ENCODE measurements around the gene TSNAX. TPM values are rescaled to one million over a fixed set of nuclear protein-coding genes. Genes with fewer than 3 reads are reported as not detected.
"Not testable (repeated sequence)": the region's sequence is repeated elsewhere in the genome, so short reads cannot be mapped to it uniquely, and the experiment has no call there.

Gene TSNAX
- total RNA-seq, 4 donors from 2014 or later: 17.9 to 25.3 (median 22.4) TPM

DNA sequence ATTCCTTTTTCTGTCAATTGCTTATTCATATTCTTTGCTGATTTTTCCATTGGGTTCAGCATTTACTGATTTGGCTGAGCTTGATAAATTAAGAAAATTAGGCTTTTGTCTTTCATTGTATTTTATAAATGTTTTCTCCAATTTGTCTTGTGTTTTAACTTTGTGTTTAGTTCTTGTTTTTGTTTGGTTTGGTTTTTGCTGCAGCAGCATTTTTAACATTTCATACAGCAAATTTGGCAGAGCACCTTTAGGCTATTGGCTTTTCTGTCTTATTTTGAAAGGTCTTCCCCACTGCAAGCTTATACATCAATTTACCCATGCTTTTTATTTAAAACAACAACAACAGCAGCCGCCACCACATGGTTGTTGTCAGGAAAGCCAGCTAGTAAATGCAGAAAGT is 64.3 kb downstream of the TSNAX start:
- H3K4me3 ChIP-seq: no peak overlapping the region
- H3K36me3 ChIP-seq: no peaks in the 10 kb centered on the region
- WGBS, 2 donors: 61 to 91% methylated on average over 1 of the region's 1 CpG
- H3K9me3 ChIP-seq: no peaks in the 10 kb centered on the region
- no peak overlapping the region for H3K27ac ChIP-seq
- TF ChIP-seq, protein P1, sequence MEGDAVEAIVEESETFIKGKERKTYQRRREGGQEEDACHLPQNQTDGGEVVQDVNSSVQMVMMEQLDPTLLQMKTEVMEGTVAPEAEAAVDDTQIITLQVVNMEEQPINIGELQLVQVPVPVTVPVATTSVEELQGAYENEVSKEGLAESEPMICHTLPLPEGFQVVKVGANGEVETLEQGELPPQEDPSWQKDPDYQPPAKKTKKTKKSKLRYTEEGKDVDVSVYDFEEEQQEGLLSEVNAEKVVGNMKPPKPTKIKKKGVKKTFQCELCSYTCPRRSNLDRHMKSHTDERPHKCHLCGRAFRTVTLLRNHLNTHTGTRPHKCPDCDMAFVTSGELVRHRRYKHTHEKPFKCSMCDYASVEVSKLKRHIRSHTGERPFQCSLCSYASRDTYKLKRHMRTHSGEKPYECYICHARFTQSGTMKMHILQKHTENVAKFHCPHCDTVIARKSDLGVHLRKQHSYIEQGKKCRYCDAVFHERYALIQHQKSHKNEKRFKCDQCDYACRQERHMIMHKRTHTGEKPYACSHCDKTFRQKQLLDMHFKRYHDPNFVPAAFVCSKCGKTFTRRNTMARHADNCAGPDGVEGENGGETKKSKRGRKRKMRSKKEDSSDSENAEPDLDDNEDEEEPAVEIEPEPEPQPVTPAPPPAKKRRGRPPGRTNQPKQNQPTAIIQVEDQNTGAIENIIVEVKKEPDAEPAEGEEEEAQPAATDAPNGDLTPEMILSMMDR (IDR thresholded peaks at IDR 0.05): no peak
- TF ChIP-seq POLR2A (IDR thresholded peaks at IDR 0.05) (no peak), EP300 (IDR thresholded peaks at IDR 0.05) (no peak)
- no peak for DNase-seq (ENCODE audit: low spot score in 2 of 2)
- peaks cover 0 to 19% (median 0%) of the 10 kb centered on the region in 4 donors for H3K4me1 ChIP-seq
- H3K27me3 ChIP-seq: no peaks in the 10 kb centered on the region

DNA sequence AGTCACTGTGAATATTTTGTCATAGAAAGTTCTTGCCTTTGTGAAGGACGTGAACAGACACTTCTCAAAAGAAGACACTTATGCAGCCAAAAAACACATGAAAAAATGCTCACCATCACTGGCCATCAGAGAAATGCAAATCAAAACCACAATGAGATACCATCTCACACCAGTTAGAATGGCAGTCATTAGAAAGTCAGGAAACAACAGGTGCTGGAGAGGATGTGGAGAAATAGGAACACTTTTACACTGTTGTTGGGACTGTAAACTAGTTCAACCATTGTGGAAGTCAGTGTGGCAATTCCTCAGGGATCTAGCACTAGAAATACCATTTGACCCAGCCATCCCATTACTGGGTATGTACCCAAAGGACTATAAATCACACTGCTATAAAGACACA is 64.8 kb downstream of the TSNAX start:
- peaks cover 0 to 19% (median 0%) of the 10 kb centered on the region in 4 donors for H3K4me1 ChIP-seq
- not testable (repeated sequence) for H3K27ac ChIP-seq; H3K36me3 ChIP-seq; H3K27me3 ChIP-seq; H3K4me3 ChIP-seq; H3K9me3 ChIP-seq; DNase-seq (ENCODE audit: low spot score in 2 of 2)
- 89 to 97% methylated on average over 1 of the region's 1 CpG for WGBS, 2 donors

DNA sequence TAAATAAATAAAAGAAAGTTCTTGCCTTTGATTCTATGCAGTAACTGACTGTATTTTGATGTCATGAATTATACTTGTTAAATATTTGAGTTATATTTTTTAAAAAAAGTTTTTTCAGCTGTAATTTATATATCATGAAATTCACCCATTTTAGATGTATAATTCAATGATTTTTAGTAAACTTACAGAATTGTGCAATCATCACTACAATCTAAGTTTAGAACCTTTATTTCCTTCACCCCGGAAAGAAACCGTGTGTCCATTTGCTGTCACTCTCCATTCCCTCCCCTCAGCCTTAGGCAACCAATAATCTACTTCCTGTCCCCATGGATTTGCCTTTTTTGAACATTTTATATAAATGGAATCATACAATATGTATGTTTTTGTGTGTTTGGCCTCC is 65.7 kb downstream of the TSNAX start:
- WGBS, 2 donors: 42 to 76% methylated on average over 2 of the region's 2 CpGs

DNA sequence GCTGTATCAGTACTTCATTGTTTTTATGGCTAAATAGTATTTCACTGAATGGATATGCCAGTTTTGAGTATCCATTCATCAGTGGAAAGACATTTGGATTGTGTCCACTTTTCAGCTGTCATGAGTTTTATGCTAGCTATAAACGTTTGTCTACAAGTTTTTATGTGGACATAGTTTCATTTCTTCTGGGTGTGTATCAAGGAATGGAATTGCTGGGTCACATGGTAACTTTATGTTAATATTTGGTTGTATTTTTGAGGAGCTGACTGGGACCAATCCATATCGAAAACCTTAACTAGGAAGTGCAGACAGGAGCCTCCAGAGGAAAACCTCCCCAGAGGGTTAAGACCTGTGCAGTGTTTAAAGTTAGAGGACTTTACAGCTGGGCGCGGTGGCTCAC is 66.3 kb downstream of the TSNAX start:
- no peak for DNase-seq (ENCODE audit: low spot score in 2 of 2)
- no peaks in the 10 kb centered on the region for H3K9me3 ChIP-seq
- H3K36me3 ChIP-seq: no peaks in the 10 kb centered on the region
- no peak for TF ChIP-seq POLR2A (IDR thresholded peaks at IDR 0.05)
- H3K4me3 ChIP-seq: no peak overlapping the region
- H3K4me1 ChIP-seq: peaks cover 0 to 19% (median 0%) of the 10 kb centered on the region in 4 donors
- 86 to 94% methylated on average over 4 of the region's 4 CpGs for WGBS, 2 donors
- H3K27me3 ChIP-seq: no peaks in the 10 kb centered on the region
- H3K27ac ChIP-seq: no peak overlapping the region

More for the DNA sequence above, 65.7 kb downstream of the TSNAX start:
- H3K4me3 ChIP-seq: no peak overlapping the region
- TF ChIP-seq, protein P1 (IDR thresholded peaks at IDR 0.05): no peak
- TF ChIP-seq POLR2A (IDR thresholded peaks at IDR 0.05) (no peak), EP300 (IDR thresholded peaks at IDR 0.05) (no peak)
- peaks cover 0 to 19% (median 0%) of the 10 kb centered on the region in 4 donors for H3K4me1 ChIP-seq
- H3K36me3 ChIP-seq: no peaks in the 10 kb centered on the region
- H3K9me3 ChIP-seq: no peaks in the 10 kb centered on the region
- H3K27me3 ChIP-seq: no peaks in the 10 kb centered on the region
- no peak overlapping the region for H3K27ac ChIP-seq
- no peak for DNase-seq (ENCODE audit: low spot score in 2 of 2)

DNA sequence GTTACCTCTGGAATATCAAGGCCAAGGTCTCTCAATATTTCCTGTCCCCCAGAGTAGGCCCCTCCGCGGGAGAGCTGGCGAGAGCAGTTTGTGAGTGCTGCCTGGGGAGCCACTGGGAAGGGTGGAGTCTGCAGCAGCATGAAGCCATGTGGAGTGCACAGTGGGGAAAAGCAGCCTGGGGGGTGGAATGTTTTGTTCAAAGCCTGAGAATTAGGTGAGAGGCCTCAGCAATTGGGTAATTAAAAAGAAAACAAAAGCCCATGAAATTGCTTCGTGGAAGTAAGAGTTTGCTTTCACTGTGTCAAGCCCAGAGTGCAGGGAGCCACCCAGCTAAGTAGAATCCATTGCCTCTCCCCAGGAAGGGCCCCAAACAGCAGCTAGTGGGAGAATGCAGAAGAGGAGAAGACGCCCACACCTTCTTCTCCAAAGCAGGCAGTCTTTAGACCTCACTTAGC is 67.9 kb downstream of the TSNAX start:
- Histone ChIP-seq H3K27ac (no peak overlapping the region), H3K9me3 (no peaks in the 10 kb centered on the region), H3K4me1 (peaks cover 5 to 26% (median 11%) of the 10 kb centered on the region in 4 donors), H3K4me3 (no peak overlapping the region), H3K27me3 (no peaks in the 10 kb centered on the region), H3K36me3 (no peaks in the 10 kb centered on the region)
- TF ChIP-seq POLR2A (IDR thresholded peaks at IDR 0.05): no peak
- TF ChIP-seq, protein P1 (IDR thresholded peaks at IDR 0.05): no peak
- TF ChIP-seq EP300 (IDR thresholded peaks at IDR 0.05): no peak
- 29 to 48% methylated on average over 5 of the region's 5 CpGs for WGBS, 2 donors
- DNase-seq (ENCODE audit: low spot score in 2 of 2): no peak

DNA sequence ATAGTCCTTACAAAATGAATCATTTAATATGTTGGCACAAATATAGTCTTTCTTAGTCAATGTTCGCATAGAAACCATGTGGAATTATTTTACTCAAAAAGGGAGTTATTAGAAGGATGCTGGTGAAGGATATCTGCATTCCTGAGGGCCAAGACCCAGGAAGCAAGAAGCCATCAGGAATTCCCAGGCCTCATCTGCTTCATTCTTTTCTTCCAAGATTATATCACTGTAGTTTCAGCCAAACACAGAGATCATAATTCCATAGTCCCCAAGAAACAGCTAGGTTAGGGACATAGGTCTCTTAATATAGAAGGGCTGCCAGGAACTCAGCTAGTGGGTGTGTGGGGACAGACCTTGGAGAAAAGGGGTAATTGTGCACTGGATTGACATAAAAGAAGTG is 69.5 kb downstream of the TSNAX start:
- TF ChIP-seq, protein P1 (IDR thresholded peaks at IDR 0.05): no peak
- WGBS, 2 donors: 71% methylated on average over 1 of the region's 1 CpG
- Histone ChIP-seq H3K4me1 (peaks cover 5 to 42% (median 17%) of the 10 kb centered on the region in 4 donors), H3K27me3 (no peaks in the 10 kb centered on the region), H3K9me3 (no peaks in the 10 kb centered on the region), H3K4me3 (no peak overlapping the region), H3K27ac (no peak overlapping the region), H3K36me3 (no peaks in the 10 kb centered on the region)
- no peak for DNase-seq (ENCODE audit: low spot score in 2 of 2)
